H1 (cell line): ENCODE results near the gene LCA5. TPM values are rescaled to one million over a fixed set of nuclear protein-coding genes. Genes with fewer than 3 reads are reported as not detected.

Experiments used
- CTCF ChIA-PET: fragments of 300-600 bp; sonication (Branson Sonifier 250); formaldehyde crosslinking; loops from one replicate; lab custom pipeline; 2021; ENCODE audit not compliant: partially characterized antibody; lab: Charles Lee
- POLR2A ChIA-PET: fragments of 300-600 bp; sonication (Branson Sonifier 250); formaldehyde crosslinking; loops from one replicate; lab custom pipeline; 2021; ENCODE audit warnings: inconsistent platforms; ENCODE audit not compliant: partially characterized antibody; lab: Charles Lee
- DNase-seq, 2 experiments: peaks; one replicate each; pipeline versions ENCODE4 v3.0.0 to v3.0.0-alpha.2; 2010 to 2022; ENCODE audit warnings: low spot score in 2 of 2, low read depth in 1 of 2, mixed read lengths in 1 of 2
- FAIRE-seq: peaks from 2 replicates; lab custom pipeline; 2011; peaks lifted over from hg19 to GRCh38; lab: Jason Lieb, UNC
- H2AFZ ChIP-seq: 2 replicates; pipeline ENCODE4 v1.8.1; 2012; ENCODE audit warnings: low read length, inconsistent platforms
- H2AK5ac ChIP-seq: 2 replicates; pipeline ENCODE4 v1.6.1; 2013; ENCODE audit warnings: low read depth, low read length
- H2BK120ac ChIP-seq: replicated peaks from 2 replicates; pipeline ENCODE3; 2013; ENCODE audit warnings: low read depth, low read length, inconsistent platforms
- H2BK12ac ChIP-seq: 2 replicates; pipeline ENCODE4 v1.6.1; 2013; ENCODE audit warnings: low read depth, low read length
- H2BK15ac ChIP-seq: 2 replicates; pipeline ENCODE4 v1.6.1; 2013; ENCODE audit warnings: low read length
- H2BK20ac ChIP-seq: 2 replicates; pipeline ENCODE4 v1.6.1; 2013; ENCODE audit warnings: low read length
- H2BK5ac ChIP-seq: 2 replicates; pipeline ENCODE4 v1.6.1; 2013; ENCODE audit warnings: low read depth, low read length
- H3K14ac ChIP-seq: 2 replicates; pipeline ENCODE4 v1.6.1; 2013; ENCODE audit warnings: inconsistent platforms; ENCODE audit not compliant: insufficient read length
- H3K18ac ChIP-seq: 2 replicates; pipeline ENCODE4 v1.6.1; 2013; ENCODE audit warnings: low read length; ENCODE audit errors: extremely low read depth
- H3K23ac ChIP-seq: 2 replicates; pipeline ENCODE4 v1.6.1; 2013; ENCODE audit warnings: inconsistent platforms; ENCODE audit not compliant: insufficient read length
- H3K23me2 ChIP-seq: 2 replicates; pipeline ENCODE4 v1.6.1; 2013; ENCODE audit warnings: low read depth, low read length
- H3K27ac ChIP-seq: 2 replicates; pipeline ENCODE4 v1.6.1; 2011; ENCODE audit warnings: low read depth, low read length, inconsistent platforms
- H3K27me3 ChIP-seq, 4 experiments: replicated peaks in 1 of 4; 1 replicate in 1 of 4; 2 replicates in 3 of 4; pipeline versions ENCODE4 v1.6.1 to v1.8.1; 2011 to 2013; ENCODE audit warnings: low read length in 3 of 4, mild to moderate bottlenecking in 3 of 4, inconsistent platforms in 2 of 4, mixed read lengths in 2 of 4, moderate library complexity in 1 of 4; ENCODE audit not compliant: control insufficient read depth in 3 of 4, insufficient read depth in 3 of 4; ENCODE audit errors: extremely low read depth in 1 of 4
- H3K36me3 ChIP-seq, 4 experiments: 2 replicates each; pipeline versions ENCODE4 v1.6.1 to v1.8.1; 2011 to 2013; ENCODE audit warnings: mild to moderate bottlenecking in 4 of 4, low read length in 3 of 4, moderate library complexity in 2 of 4, control low read depth in 1 of 4, inconsistent platforms in 1 of 4; ENCODE audit not compliant: insufficient read depth in 4 of 4, control insufficient read depth in 2 of 4
- H3K4ac ChIP-seq: replicated peaks from 2 replicates; pipeline ENCODE3; 2013; ENCODE audit warnings: low read length, low read depth, mixed read lengths, inconsistent platforms; ENCODE audit not compliant: insufficient read length
- H3K4me1 ChIP-seq, 4 experiments: replicated peaks in 1 of 4; 1 replicate in 1 of 4; 2 replicates in 3 of 4; pipeline versions ENCODE4 v1.6.1 to v1.8.1; 2011 to 2013; ENCODE audit warnings: low read length in 3 of 4, inconsistent platforms in 2 of 4, mixed read lengths in 1 of 4; ENCODE audit not compliant: insufficient read depth in 4 of 4, control insufficient read depth in 3 of 4
- H3K4me2 ChIP-seq, 2 experiments: 2 replicates each; pipeline versions ENCODE4 v1.6.1 to v1.8.1; 2011 to 2013; ENCODE audit warnings: low read depth in 2 of 2, low read length in 2 of 2, control low read depth in 1 of 2, inconsistent platforms in 1 of 2, mild to moderate bottlenecking in 1 of 2; ENCODE audit not compliant: insufficient read depth in 1 of 2
- H3K4me3 ChIP-seq, 4 experiments: fragments of 200-600, 300-600 bp in 1 of 4; sonication (generic), shearing (Covaris generic), sonication (Bioruptor Twin) in 1 of 4; 2 replicates each; pipeline versions ENCODE4 v1.5.1 to v1.8.1; 2011 to 2016; ENCODE audit warnings: low read length in 4 of 4, low read depth in 3 of 4, control low read depth in 2 of 4, inconsistent platforms in 2 of 4, mild to moderate bottlenecking in 2 of 4, mixed read lengths in 1 of 4, moderate library complexity in 1 of 4; ENCODE audit not compliant: insufficient read depth in 2 of 4; ENCODE audit errors: extremely low read depth in 1 of 4
- H3K56ac ChIP-seq: replicated peaks from 2 replicates; pipeline ENCODE3; 2013; ENCODE audit warnings: low read depth, mild to moderate bottlenecking, mixed read lengths, low read length, inconsistent platforms; ENCODE audit not compliant: insufficient read length
- H3K79me1 ChIP-seq: 2 replicates; pipeline ENCODE4 v1.6.1; 2013; ENCODE audit warnings: low read depth, low read length, control low read depth
- H3K79me2 ChIP-seq, 2 experiments: 2 replicates each; pipeline versions ENCODE4 v1.6.1 to v1.8.1; 2012 to 2013; ENCODE audit warnings: low read length in 2 of 2, mild to moderate bottlenecking in 2 of 2, inconsistent platforms in 1 of 2; ENCODE audit not compliant: insufficient read depth in 2 of 2, control insufficient read depth in 1 of 2
- H3K9ac ChIP-seq, 4 experiments: replicated peaks in 1 of 4; 1 replicate in 1 of 4; 2 replicates in 3 of 4; pipeline versions ENCODE4 v1.6.1 to v1.8.1; 2011 to 2013; ENCODE audit warnings: low read depth in 3 of 4, low read length in 3 of 4, control low read depth in 2 of 4, mild to moderate bottlenecking in 2 of 4, moderate library complexity in 2 of 4, inconsistent platforms in 1 of 4; ENCODE audit errors: extremely low read depth in 1 of 4
- H3K9me3 ChIP-seq, 2 experiments: 2 replicates each; pipeline versions ENCODE4 v1.6.1 to v1.8.1; 2012 to 2013; ENCODE audit warnings: mild to moderate bottlenecking in 2 of 2, moderate library complexity in 2 of 2, control low read depth in 1 of 2, inconsistent platforms in 1 of 2, low read depth in 1 of 2, low read length in 1 of 2, mixed read lengths in 1 of 2; ENCODE audit not compliant: insufficient read depth in 2 of 2
- H4K20me1 ChIP-seq, 2 experiments: replicated peaks in 1 of 2; 2 replicates each; pipeline versions ENCODE3 to v1.8.1; 2011 to 2013; ENCODE audit warnings: inconsistent platforms in 2 of 2, low read length in 2 of 2, mild to moderate bottlenecking in 1 of 2; ENCODE audit not compliant: insufficient read depth in 2 of 2, control insufficient read depth in 1 of 2
- H4K5ac ChIP-seq: 2 replicates; pipeline ENCODE4 v1.6.1; 2013; ENCODE audit warnings: low read length, low read depth, mixed read lengths, inconsistent platforms; ENCODE audit not compliant: insufficient read length
- H4K8ac ChIP-seq: 2 replicates; pipeline ENCODE4 v1.8.0; 2013; ENCODE audit warnings: mild to moderate bottlenecking, moderate library complexity, low read length, inconsistent platforms; ENCODE audit not compliant: insufficient read depth; ENCODE audit errors: extremely low read depth
- H4K91ac ChIP-seq: replicated peaks from 2 replicates; pipeline ENCODE3; 2013; ENCODE audit warnings: low read length, mixed read lengths, inconsistent platforms; ENCODE audit not compliant: insufficient read length
- BCL11A ChIP-seq, 2 experiments: IDR thresholded peaks; one replicate each; pipeline ENCODE4 v1.6.1; 2011; ENCODE audit warnings: low read depth in 2 of 2, low read length in 2 of 2, mild to moderate bottlenecking in 2 of 2
- CHD2 ChIP-seq: IDR thresholded peaks from 2 replicates; pipeline ENCODE4 v1.6.1; 2012; ENCODE audit warnings: low read length, improper control_type of control experiment
- CTBP2 ChIP-seq: IDR thresholded peaks from 2 replicates; pipeline ENCODE4 v1.7.0; 2011; ENCODE audit warnings: borderline replicate concordance, mild to moderate bottlenecking, moderate library complexity, mixed read lengths, low read length; ENCODE audit not compliant: insufficient read depth, insufficient read length
- NRF1 ChIP-seq: IDR thresholded peaks from 2 replicates; pipeline ENCODE4 v1.6.1; 2011; ENCODE audit warnings: mild to moderate bottlenecking, low read depth, low read length, improper control_type of control experiment
- POU5F1 ChIP-seq: IDR thresholded peaks from 2 replicates; pipeline ENCODE4 v1.6.1; 2011; ENCODE audit warnings: low read depth, mild to moderate bottlenecking, low read length, moderate library complexity
- RFX5 ChIP-seq: IDR thresholded peaks from 2 replicates; pipeline ENCODE4 v1.6.1; 2011; ENCODE audit warnings: low read depth, low read length, improper control_type of control experiment, borderline replicate concordance
- RNF2 ChIP-seq: fragments of 200-900, 300-1000 bp; sonication (generic); IDR thresholded peaks from 2 replicates; pipeline ENCODE4 v1.7.1; 2016; ENCODE audit warnings: borderline replicate concordance, low read depth, mild to moderate bottlenecking, antibody characterized with exemption, low read length; ENCODE audit not compliant: poor library complexity, severe bottlenecking; ENCODE audit errors: missing control alignments
- SIN3A ChIP-seq, 2 experiments: IDR thresholded peaks in 1 of 2; conservative IDR thresholded peaks in 1 of 2; 2 replicates each; pipeline ENCODE4 v1.6.1; 2011 to 2012; ENCODE audit warnings: low read length in 2 of 2, improper control_type of control experiment in 1 of 2, low read depth in 1 of 2, mild to moderate bottlenecking in 1 of 2
- SRF ChIP-seq: IDR thresholded peaks from 2 replicates; pipeline ENCODE4 v1.6.1; 2011; ENCODE audit warnings: mild to moderate bottlenecking, low read depth, low read length, moderate library complexity
- WGBS, 2 experiments: shearing (Covaris generic) in 1 of 2; methylation state at CpG; one replicate each; pipeline versions ENCODE4 v1.1.6 to v1.1.7; 2013 to 2015; ENCODE audit warnings: low lambda C conversion rate in 2 of 2, mixed read lengths in 2 of 2, inconsistent platforms in 1 of 2, low coverage in 1 of 2, missing lambda C conversion rate in 1 of 2; ENCODE audit not compliant: insufficient replicate concordance in 2 of 2, insufficient coverage in 1 of 2, insufficient read length in 1 of 2; ENCODE audit errors: extremely low coverage in 1 of 2, missing lambda C conversion rate in 1 of 2; 5-methylcytosine and 5-hydroxymethylcytosine counted together
- polyA plus RNA-seq, 7 experiments: library from polyadenylated mRNA; depleted of rRNA in 3 of 7; stranded (reverse) in 5 of 7; unstranded in 2 of 7; fragments of >200 nt in 5 of 7; fragments of 200-250 nt in 2 of 7; gene quantifications; 1 replicate in 5 of 7; 2 replicates in 1 of 7; 4 replicates in 1 of 7; pipeline versions ENCODE4 v1.2.1 to v1.2.3, GENCODE V29; 2011 to 2013; ENCODE audit warnings: missing spikeins in 2 of 7, mixed read lengths in 2 of 7
- total RNA-seq: library from RNA; stranded (reverse); fragmentation: NEBNext Ultra II Directional; extraction: Animal tissue kit (Norgen Biotek cat#: 25700); gene quantifications from 2 replicates; pipeline ENCODE4 v1.2.1, GENCODE V29; 2021
- TF ChIP-seq, protein P1 (sequence below): IDR thresholded peaks from 2 replicates; pipeline ENCODE4 v1.6.1; 2011; ENCODE audit warnings: low read depth, mild to moderate bottlenecking, low read length; ENCODE audit not compliant: insufficient read depth
- TF ChIP-seq, protein P2 (sequence below): IDR thresholded peaks from 2 replicates; pipeline ENCODE4 v1.6.1; 2012; ENCODE audit warnings: low read length, inconsistent platforms

LCA5 gene
- total and polyA plus RNA-seq, 2 of the 8 experiments (the other 6 are each of a cell fraction or from before 2014, with no cell fraction given), result 0.44 to 3.6 TPM

DNA sequence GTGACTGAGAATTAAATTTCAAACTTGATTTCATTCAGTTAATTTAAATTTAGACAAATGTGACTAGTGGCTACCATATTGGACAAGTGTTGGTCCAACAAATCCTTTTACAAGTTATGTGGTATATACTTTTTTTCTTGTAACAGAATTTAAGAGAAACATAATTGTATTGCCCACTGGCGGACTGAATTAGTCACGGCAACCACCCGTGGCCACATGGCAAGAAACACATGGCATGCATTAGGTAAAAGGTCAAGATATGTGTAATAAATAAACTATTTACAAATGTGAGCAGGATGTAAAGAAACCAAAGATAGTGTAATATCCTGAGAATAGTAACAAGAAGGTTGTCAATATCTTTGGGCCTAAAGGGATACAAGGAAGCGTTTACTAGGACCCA, 91.2 kb downstream of the LCA5 start:
- H3K27ac ChIP-seq, result no peak overlapping the region
- no peak overlapping the region for H2BK120ac ChIP-seq
- no peaks in the 10 kb centered on the region for H3K79me1 ChIP-seq
- FAIRE-seq, result no peak
- no peak overlapping the region for H3K4ac ChIP-seq
- H4K8ac ChIP-seq, result no peak overlapping the region
- H3K4me3 ChIP-seq, result no peak overlapping the region
- H3K4me1 ChIP-seq, result no peaks in the 10 kb centered on the region
- H3K23me2 ChIP-seq, result no peaks in the 10 kb centered on the region
- H2BK5ac ChIP-seq, result no peak overlapping the region
- H2BK12ac ChIP-seq, result no peak overlapping the region
- H4K91ac ChIP-seq, result no peak overlapping the region
- no peaks in the 10 kb centered on the region for H3K27me3 ChIP-seq
- no peak overlapping the region for H3K56ac ChIP-seq
- no peak overlapping the region for H3K4me2 ChIP-seq
- no peaks in the 10 kb centered on the region for H4K20me1 ChIP-seq
- H3K14ac ChIP-seq, result no peak overlapping the region
- DNase-seq, result no peak
- ChIA-PET CTCF (no interaction called here), POLR2A (no interaction called here)
- no peak overlapping the region for H3K23ac ChIP-seq
- 97% methylated on average over 4 of the region's 4 CpGs; no CpG with 5 or more reads in 1 of the 2 experiments for WGBS, 2 experiments
- no peak overlapping the region for H4K5ac ChIP-seq
- no peak overlapping the region for H2BK15ac ChIP-seq
- no peak overlapping the region for H3K9ac ChIP-seq
- peaks cover 3 to 11% of the 10 kb centered on the region in 2 experiments; a peak in 2 of 4 replicates for H3K9me3 ChIP-seq
- no peak overlapping the region for H2AK5ac ChIP-seq
- no peak overlapping the region for H3K18ac ChIP-seq
- H2AFZ ChIP-seq, result no peak overlapping the region
- no peaks in the 10 kb centered on the region for H3K79me2 ChIP-seq
- H2BK20ac ChIP-seq, result no peak overlapping the region
- H3K36me3 ChIP-seq, result no peaks in the 10 kb centered on the region
- TF ChIP-seq, protein P1, sequence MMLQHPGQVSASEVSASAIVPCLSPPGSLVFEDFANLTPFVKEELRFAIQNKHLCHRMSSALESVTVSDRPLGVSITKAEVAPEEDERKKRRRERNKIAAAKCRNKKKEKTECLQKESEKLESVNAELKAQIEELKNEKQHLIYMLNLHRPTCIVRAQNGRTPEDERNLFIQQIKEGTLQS, result no peak
- no peak for TF ChIP-seq NRF1
- TF ChIP-seq POU5F1, result no peak
- TF ChIP-seq CTBP2, result no peak
- TF ChIP-seq, protein P2, sequence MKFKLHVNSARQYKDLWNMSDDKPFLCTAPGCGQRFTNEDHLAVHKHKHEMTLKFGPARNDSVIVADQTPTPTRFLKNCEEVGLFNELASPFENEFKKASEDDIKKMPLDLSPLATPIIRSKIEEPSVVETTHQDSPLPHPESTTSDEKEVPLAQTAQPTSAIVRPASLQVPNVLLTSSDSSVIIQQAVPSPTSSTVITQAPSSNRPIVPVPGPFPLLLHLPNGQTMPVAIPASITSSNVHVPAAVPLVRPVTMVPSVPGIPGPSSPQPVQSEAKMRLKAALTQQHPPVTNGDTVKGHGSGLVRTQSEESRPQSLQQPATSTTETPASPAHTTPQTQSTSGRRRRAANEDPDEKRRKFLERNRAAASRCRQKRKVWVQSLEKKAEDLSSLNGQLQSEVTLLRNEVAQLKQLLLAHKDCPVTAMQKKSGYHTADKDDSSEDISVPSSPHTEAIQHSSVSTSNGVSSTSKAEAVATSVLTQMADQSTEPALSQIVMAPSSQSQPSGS, result no peak
- TF ChIP-seq RNF2, result no peak
- TF ChIP-seq SRF, result no peak
- no peak for TF ChIP-seq BCL11A (IDR thresholded peaks at IDR 0.05; ENCODE audit: low read depth in 2 of 2, low read length in 2 of 2)
- TF ChIP-seq RFX5, result no peak
- no peak for TF ChIP-seq SIN3A (conservative IDR thresholded peaks at IDR 0.05 in 1 of 2, IDR thresholded peaks at IDR 0.05 in 1 of 2; ENCODE audit: low read depth in 1 of 2, low read length in 2 of 2)
- TF ChIP-seq CHD2, result no peak
